ENCODE measurements around the gene EFNB2.

EFNB2 gene

GRCh38 chr13:106561551-106562170, 26.2 kb upstream of the EFNB2 start:
- H2BK120ac ChIP-seq (ENCODE audit: insufficient read depth, low read length, poor library complexity), result no peak overlapping the region
- H4K12ac ChIP-seq (ENCODE audit: low read depth, low read length), result no peak overlapping the region
- H3K9ac ChIP-seq (ENCODE audit: low read length), result no peak overlapping the region
- no peaks in the 10 kb centered on the region for H3K9me3 ChIP-seq (ENCODE audit: insufficient read depth, low read depth, low read length)
- WGBS (ENCODE audit: extremely low coverage, insufficient coverage, insufficient read length), result no CpG with 5 or more reads among the region's 6 CpGs
- H4K91ac ChIP-seq (ENCODE audit: low read depth, low read length), result no peak overlapping the region
- H2AFZ ChIP-seq (ENCODE audit: insufficient read depth, low read length, poor library complexity), result no peak overlapping the region
- H3K4me1 ChIP-seq (ENCODE audit: control insufficient read depth in 1 of 2, insufficient read depth in 2 of 2, low read length in 2 of 2), result peaks cover 2% of the 10 kb centered on the region in 2 experiments
- peaks cover 4 to 7% of the 10 kb centered on the region in 2 experiments for H3K36me3 ChIP-seq (ENCODE audit: control insufficient read depth in 1 of 2, insufficient read depth in 2 of 2, low read length in 2 of 2)
- H3K18ac ChIP-seq (ENCODE audit: low read length), result no peak overlapping the region
- H2BK5ac ChIP-seq (ENCODE audit: low read depth, low read length, poor library complexity), result no peak overlapping the region
- no peak for DNase-seq
- no peak overlapping the region for H4K8ac ChIP-seq (ENCODE audit: low read depth, low read length)
- no peak overlapping the region for H2BK12ac ChIP-seq (ENCODE audit: low read length)
- H3K14ac ChIP-seq (ENCODE audit: low read length), result no peak overlapping the region
- H3K4me2 ChIP-seq (ENCODE audit: low read length), result no peak overlapping the region
- H3K4me3 ChIP-seq (ENCODE audit: low read depth, low read length), result no peak overlapping the region
- H3K79me1 ChIP-seq (ENCODE audit: low read length), result no peaks in the 10 kb centered on the region
- H3K4ac ChIP-seq (ENCODE audit: low read depth, low read length), result peak overlapping the region; percentile 71
- H3K23ac ChIP-seq (ENCODE audit: low read length), result no peak overlapping the region
- no peaks in the 10 kb centered on the region for H3K27me3 ChIP-seq (ENCODE audit: insufficient read depth, low read length)
- H3K27ac ChIP-seq (ENCODE audit: low read depth, low read length), result no peak overlapping the region
- H2AK5ac ChIP-seq (ENCODE audit: low read length), result no peak overlapping the region
- peaks cover 12% of the 10 kb centered on the region for H3K79me2 ChIP-seq (ENCODE audit: control insufficient read depth, insufficient read depth, low read length, poor library complexity)

- Histone ChIP-seq H3K9ac (ENCODE audit: low read length) (no peak overlapping the region), H3K79me1 (ENCODE audit: low read length) (no peaks in the 10 kb centered on the region), H3K9me3 (ENCODE audit: insufficient read depth, low read depth, low read length) (no peaks in the 10 kb centered on the region), H3K23ac (ENCODE audit: low read length) (no peak overlapping the region), H3K4me3 (ENCODE audit: low read depth, low read length) (no peak overlapping the region), H2AK5ac (ENCODE audit: low read length) (no peak overlapping the region), H4K8ac (ENCODE audit: low read depth, low read length) (no peak overlapping the region), H2BK12ac (ENCODE audit: low read length) (no peak overlapping the region), H4K91ac (ENCODE audit: low read depth, low read length) (no peak overlapping the region), H3K14ac (ENCODE audit: low read length) (no peak overlapping the region), H3K27ac (ENCODE audit: low read depth, low read length) (no peak overlapping the region), H2AFZ (ENCODE audit: insufficient read depth, low read length, poor library complexity) (no peak overlapping the region), H4K12ac (ENCODE audit: low read depth, low read length) (no peak overlapping the region), H3K4ac (ENCODE audit: low read depth, low read length) (no peak overlapping the region), H2BK5ac (ENCODE audit: low read depth, low read length, poor library complexity) (no peak overlapping the region), H3K36me3 (ENCODE audit: control insufficient read depth in 1 of 2, insufficient read depth in 2 of 2, low read length in 2 of 2) (peaks cover 4 to 7% of the 10 kb centered on the region in 2 experiments), H3K4me1 (ENCODE audit: control insufficient read depth in 1 of 2, insufficient read depth in 2 of 2, low read length in 2 of 2) (peaks cover 2% of the 10 kb centered on the region in 2 experiments), H3K79me2 (ENCODE audit: control insufficient read depth, insufficient read depth, low read length, poor library complexity) (peaks cover 12% of the 10 kb centered on the region), H3K18ac (ENCODE audit: low read length) (no peak overlapping the region), H3K4me2 (ENCODE audit: low read length) (no peak overlapping the region), H2BK120ac (ENCODE audit: insufficient read depth, low read length, poor library complexity) (no peak overlapping the region), H3K27me3 (ENCODE audit: insufficient read depth, low read length) (no peaks in the 10 kb centered on the region)
- no CpG with 5 or more reads among the region's 1 CpG for WGBS (ENCODE audit: extremely low coverage, insufficient coverage, insufficient read length)
- no peak for DNase-seq
Observed at GRCh38 chr13:106560821-106561220, 25.4 kb upstream of the EFNB2 start.

- Histone ChIP-seq H3K9me3 (ENCODE audit: insufficient read depth, low read depth, low read length) (no peaks in the 10 kb centered on the region), H2AK5ac (ENCODE audit: low read length) (no peak overlapping the region), H4K8ac (ENCODE audit: low read depth, low read length) (no peak overlapping the region), H3K27me3 (ENCODE audit: insufficient read depth, low read length) (no peaks in the 10 kb centered on the region), H3K14ac (ENCODE audit: low read length) (no peak overlapping the region), H2AFZ (ENCODE audit: insufficient read depth, low read length, poor library complexity) (no peak overlapping the region), H2BK12ac (ENCODE audit: low read length) (no peak overlapping the region), H3K23ac (ENCODE audit: low read length) (no peak overlapping the region), H3K79me1 (ENCODE audit: low read length) (no peaks in the 10 kb centered on the region), H3K4ac (ENCODE audit: low read depth, low read length) (peak overlapping the region; percentile 69), H3K9ac (ENCODE audit: low read length) (no peak overlapping the region), H3K36me3 (ENCODE audit: control insufficient read depth in 1 of 2, insufficient read depth in 2 of 2, low read length in 2 of 2) (peaks cover 11 to 15% of the 10 kb centered on the region in 2 experiments), H3K4me2 (ENCODE audit: low read length) (no peak overlapping the region), H4K91ac (ENCODE audit: low read depth, low read length) (no peak overlapping the region), H3K4me3 (ENCODE audit: low read depth, low read length) (no peak overlapping the region), H3K18ac (ENCODE audit: low read length) (no peak overlapping the region), H2BK120ac (ENCODE audit: insufficient read depth, low read length, poor library complexity) (no peak overlapping the region), H2BK5ac (ENCODE audit: low read depth, low read length, poor library complexity) (no peak overlapping the region), H3K27ac (ENCODE audit: low read depth, low read length) (no peak overlapping the region), H3K4me1 (ENCODE audit: control insufficient read depth in 1 of 2, insufficient read depth in 2 of 2, low read length in 2 of 2) (no peaks in the 10 kb centered on the region), H4K12ac (ENCODE audit: low read depth, low read length) (no peak overlapping the region), H3K79me2 (ENCODE audit: control insufficient read depth, insufficient read depth, low read length, poor library complexity) (peaks cover 9% of the 10 kb centered on the region)
- DNase-seq, result no peak
Observed at GRCh38 chr13:106558527-106558926, 23.1 kb upstream of the EFNB2 start.

- Histone ChIP-seq H2AFZ (ENCODE audit: insufficient read depth, low read length, poor library complexity) (no peak overlapping the region), H3K4me2 (ENCODE audit: low read length) (no peak overlapping the region), H4K8ac (ENCODE audit: low read depth, low read length) (no peak overlapping the region), H3K9me3 (ENCODE audit: insufficient read depth, low read depth, low read length) (no peaks in the 10 kb centered on the region), H2AK5ac (ENCODE audit: low read length) (no peak overlapping the region), H3K18ac (ENCODE audit: low read length) (no peak overlapping the region), H3K36me3 (ENCODE audit: control insufficient read depth in 1 of 2, insufficient read depth in 2 of 2, low read length in 2 of 2) (peaks cover 11 to 15% of the 10 kb centered on the region in 2 experiments), H3K79me2 (ENCODE audit: control insufficient read depth, insufficient read depth, low read length, poor library complexity) (peaks cover 2% of the 10 kb centered on the region), H3K9ac (ENCODE audit: low read length) (no peak overlapping the region), H2BK120ac (ENCODE audit: insufficient read depth, low read length, poor library complexity) (no peak overlapping the region), H3K14ac (ENCODE audit: low read length) (no peak overlapping the region), H3K27ac (ENCODE audit: low read depth, low read length) (no peak overlapping the region), H2BK5ac (ENCODE audit: low read depth, low read length, poor library complexity) (no peak overlapping the region), H2BK12ac (ENCODE audit: low read length) (no peak overlapping the region), H3K4ac (ENCODE audit: low read depth, low read length) (peak overlapping the region; percentile 86), H3K27me3 (ENCODE audit: insufficient read depth, low read length) (no peaks in the 10 kb centered on the region), H4K91ac (ENCODE audit: low read depth, low read length) (no peak overlapping the region), H3K4me1 (ENCODE audit: control insufficient read depth in 1 of 2, insufficient read depth in 2 of 2, low read length in 2 of 2) (no peaks in the 10 kb centered on the region), H3K79me1 (ENCODE audit: low read length) (no peaks in the 10 kb centered on the region), H3K23ac (ENCODE audit: low read length) (peak overlapping the region; percentile 89), H3K4me3 (ENCODE audit: low read depth, low read length) (no peak overlapping the region), H4K12ac (ENCODE audit: low read depth, low read length) (no peak overlapping the region)
- no CpG with 5 or more reads among the region's 4 CpGs for WGBS (ENCODE audit: extremely low coverage, insufficient coverage, insufficient read length)
- no peak for DNase-seq
Observed at GRCh38 chr13:106555631-106556328, 20.3 kb upstream of the EFNB2 start.

All from trophoblast cell (in vitro differentiated cells and primary cell).